Esophagus squamous epithelium (tissue), 4 donors: ENCODE data around the gene PIGA.

ENCODE experiments used
- POLR2A ChIP-seq, 4 donors: fragments of 450-650 bp; IDR thresholded peaks; one replicate each; pipeline ENCODE4 v1.6.1; 2017; ENCODE audit warnings: antibody characterized with exemption in 4 of 4, mild to moderate bottlenecking in 4 of 4, moderate library complexity in 3 of 4
- TF ChIP-seq, protein P1 (sequence below), 6 experiments: fragments of 450-650 bp in 4 of 6; fragments of 200-600 bp in 2 of 6; sonication (generic) in 2 of 6; IDR thresholded peaks; one replicate each; pipeline ENCODE4 v1.5.1; 2016 to 2019; ENCODE audit warnings: antibody characterized with exemption in 6 of 6, mild to moderate bottlenecking in 4 of 6, moderate library complexity in 4 of 6

DNA sequence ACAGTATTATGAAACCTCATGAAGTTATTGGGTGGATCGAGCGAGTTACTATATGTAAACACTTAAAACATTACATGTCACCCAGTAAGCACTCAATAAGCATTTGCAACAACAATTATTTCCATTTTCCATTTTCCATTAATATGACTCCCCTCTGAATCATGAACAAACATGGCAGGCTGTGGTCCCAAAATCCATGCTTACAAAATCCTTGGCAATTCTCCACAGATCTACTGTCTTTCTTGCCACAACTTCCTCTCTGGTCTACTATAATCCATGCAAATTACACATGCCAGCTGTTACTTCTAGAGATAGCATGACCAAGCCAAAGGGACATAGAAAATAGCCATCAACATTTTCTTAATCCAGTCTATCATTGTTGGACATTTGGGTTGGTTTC, 41.9 kb downstream of the PIGA start:
- TF ChIP-seq, protein P1, sequence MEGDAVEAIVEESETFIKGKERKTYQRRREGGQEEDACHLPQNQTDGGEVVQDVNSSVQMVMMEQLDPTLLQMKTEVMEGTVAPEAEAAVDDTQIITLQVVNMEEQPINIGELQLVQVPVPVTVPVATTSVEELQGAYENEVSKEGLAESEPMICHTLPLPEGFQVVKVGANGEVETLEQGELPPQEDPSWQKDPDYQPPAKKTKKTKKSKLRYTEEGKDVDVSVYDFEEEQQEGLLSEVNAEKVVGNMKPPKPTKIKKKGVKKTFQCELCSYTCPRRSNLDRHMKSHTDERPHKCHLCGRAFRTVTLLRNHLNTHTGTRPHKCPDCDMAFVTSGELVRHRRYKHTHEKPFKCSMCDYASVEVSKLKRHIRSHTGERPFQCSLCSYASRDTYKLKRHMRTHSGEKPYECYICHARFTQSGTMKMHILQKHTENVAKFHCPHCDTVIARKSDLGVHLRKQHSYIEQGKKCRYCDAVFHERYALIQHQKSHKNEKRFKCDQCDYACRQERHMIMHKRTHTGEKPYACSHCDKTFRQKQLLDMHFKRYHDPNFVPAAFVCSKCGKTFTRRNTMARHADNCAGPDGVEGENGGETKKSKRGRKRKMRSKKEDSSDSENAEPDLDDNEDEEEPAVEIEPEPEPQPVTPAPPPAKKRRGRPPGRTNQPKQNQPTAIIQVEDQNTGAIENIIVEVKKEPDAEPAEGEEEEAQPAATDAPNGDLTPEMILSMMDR (IDR thresholded peaks at IDR 0.05), result no peak
- TF ChIP-seq POLR2A (IDR thresholded peaks at IDR 0.05), result no peak
